NCI-H128 (cell line): ENCODE results near the gene PITPNC1.
"Not testable (repeated sequence)": the region's sequence is repeated elsewhere in the genome, so short reads cannot be mapped to it uniquely, and the experiment has no call there.

Source experiments
- DNase-seq: peaks from one replicate; lab custom pipeline; 2025; ENCODE audit not compliant: unreplicated experiment; lab: John Stamatoyannopoulos, UW

PITPNC1 gene

GRCh38 chr17:67606896-67607604 lies 230.0 kb downstream of the PITPNC1 start:
- DNase-seq = no peak

GRCh38 chr17:67610061-67610460 lies 233.0 kb downstream of the PITPNC1 start:
- DNase-seq = no peak

- DNase-seq = no peak
These were observed 236.9 kb downstream of the PITPNC1 start for GRCh38 chr17:67613961-67614360.

GRCh38 chr17:67615011-67615561 lies 238.0 kb downstream of the PITPNC1 start:
- DNase-seq = no peak

GRCh38 chr17:67615736-67616135 lies 238.7 kb downstream of the PITPNC1 start:
- DNase-seq = no peak

- no peak for DNase-seq
These were observed 240.3 kb downstream of the PITPNC1 start for GRCh38 chr17:67617304-67617899.

GRCh38 chr17:67619555-67619954 lies 242.5 kb downstream of the PITPNC1 start:
- no peak for DNase-seq

- DNase-seq = no peak
These were observed 243.0 kb downstream of the PITPNC1 start for GRCh38 chr17:67620088-67620487.

GRCh38 chr17:67620636-67621035 lies 243.6 kb downstream of the PITPNC1 start:
- no peak for DNase-seq

GRCh38 chr17:67623767-67624166 lies 246.7 kb downstream of the PITPNC1 start:
- DNase-seq = no peak

- DNase-seq = no peak
These were observed 248.0 kb downstream of the PITPNC1 start for GRCh38 chr17:67624886-67625656.

- DNase-seq = no peak
These were observed 248.9 kb downstream of the PITPNC1 start for GRCh38 chr17:67625971-67626370.

GRCh38 chr17:67628580-67629013 lies 251.5 kb downstream of the PITPNC1 start:
- DNase-seq = no peak

GRCh38 chr17:67629971-67630320 lies 252.9 kb downstream of the PITPNC1 start:
- DNase-seq = no peak

- DNase-seq = not testable (repeated sequence)
These were observed 253.8 kb downstream of the PITPNC1 start for GRCh38 chr17:67630836-67631235.

GRCh38 chr17:67632141-67632540 lies 255.1 kb downstream of the PITPNC1 start:
- no peak for DNase-seq

- no peak for DNase-seq
These were observed 256.7 kb downstream of the PITPNC1 start for GRCh38 chr17:67633751-67634211.

GRCh38 chr17:67635681-67636080 lies 258.6 kb downstream of the PITPNC1 start:
- DNase-seq = no peak

- no peak for DNase-seq
These were observed 259.2 kb downstream of the PITPNC1 start for GRCh38 chr17:67636312-67636711.

- DNase-seq = no peak
These were observed 259.9 kb downstream of the PITPNC1 start for GRCh38 chr17:67636834-67637520.
